ENCODE measurements around the gene CCDC68.

Gene CCDC68

GRCh38 chr18:54923339-54923956, 35.8 kb downstream of the CCDC68 start:
- no peak overlapping the region for H3K9ac ChIP-seq (ENCODE audit: low read depth, low read length)
- peaks cover 3% of the 10 kb centered on the region; the same call in 1 of the 2 replicates for H3K4me1 ChIP-seq (ENCODE audit: insufficient read depth, low read length)
- H3K36me3 ChIP-seq (ENCODE audit: insufficient read depth, low read length), result no peaks in the 10 kb centered on the region
- no peaks in the 10 kb centered on the region for H3K9me3 ChIP-seq (ENCODE audit: control insufficient read depth, insufficient read depth, low read length)

GRCh38 chr18:54919412-54919811, 39.8 kb downstream of the CCDC68 start:
- H3K9me3 ChIP-seq (ENCODE audit: control insufficient read depth, insufficient read depth, low read length), result no peaks in the 10 kb centered on the region
- no peak overlapping the region for H3K9ac ChIP-seq (ENCODE audit: low read depth, low read length)
- H3K4me1 ChIP-seq (ENCODE audit: insufficient read depth, low read length), result peaks cover 3% of the 10 kb centered on the region; the same call in 1 of the 2 replicates

GRCh38 chr18:54918060-54918459, 41.2 kb downstream of the CCDC68 start:
- H3K9ac ChIP-seq (ENCODE audit: low read depth, low read length), result no peak overlapping the region
- no peaks in the 10 kb centered on the region for H3K9me3 ChIP-seq (ENCODE audit: control insufficient read depth, insufficient read depth, low read length)
- H3K4me1 ChIP-seq (ENCODE audit: insufficient read depth, low read length), result no peaks in the 10 kb centered on the region
- H3K36me3 ChIP-seq (ENCODE audit: insufficient read depth, low read length), result no peaks in the 10 kb centered on the region

More at GRCh38 chr18:54919412-54919811, 39.8 kb downstream of the CCDC68 start:
- H3K36me3 ChIP-seq (ENCODE audit: insufficient read depth, low read length), result no peaks in the 10 kb centered on the region

- H3K9ac ChIP-seq (ENCODE audit: low read depth, low read length), result no peak overlapping the region
- H3K4me1 ChIP-seq (ENCODE audit: insufficient read depth, low read length), result no peaks in the 10 kb centered on the region
- H3K9me3 ChIP-seq (ENCODE audit: control insufficient read depth, insufficient read depth, low read length), result no peaks in the 10 kb centered on the region
- no peaks in the 10 kb centered on the region for H3K36me3 ChIP-seq (ENCODE audit: insufficient read depth, low read length)
Observed at GRCh38 chr18:54916507-54916906, 42.8 kb downstream of the CCDC68 start.

- no peaks in the 10 kb centered on the region for H3K9me3 ChIP-seq (ENCODE audit: control insufficient read depth, insufficient read depth, low read length)
- H3K4me1 ChIP-seq (ENCODE audit: insufficient read depth, low read length), result no peaks in the 10 kb centered on the region
- no peaks in the 10 kb centered on the region for H3K36me3 ChIP-seq (ENCODE audit: insufficient read depth, low read length)
- H3K9ac ChIP-seq (ENCODE audit: low read depth, low read length), result no peak overlapping the region
Observed at GRCh38 chr18:54914816-54915215, 44.4 kb downstream of the CCDC68 start.

DNA sequence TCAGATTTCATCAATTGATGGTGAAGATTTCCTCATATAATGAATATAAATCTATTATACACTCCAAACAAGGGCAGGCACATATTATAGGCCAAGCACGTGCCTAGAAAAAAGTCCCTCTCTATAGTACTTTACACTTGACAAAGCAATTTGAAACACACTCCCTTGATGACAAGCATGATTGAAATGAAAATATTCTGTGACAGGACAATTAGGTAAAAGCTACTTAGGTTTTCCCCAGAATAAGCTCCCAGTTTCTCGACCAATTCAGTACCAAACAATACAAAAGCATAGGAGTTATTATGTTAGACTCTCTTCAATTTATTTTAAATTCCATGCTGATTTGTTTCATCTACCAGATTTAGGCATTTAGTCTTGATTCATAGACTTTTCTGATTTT, 47.7 kb downstream of the CCDC68 start:
- Histone ChIP-seq H3K9me3 (ENCODE audit: control insufficient read depth, insufficient read depth, low read length) (no peaks in the 10 kb centered on the region), H3K9ac (ENCODE audit: low read depth, low read length) (no peak overlapping the region), H3K4me1 (ENCODE audit: insufficient read depth, low read length) (no peaks in the 10 kb centered on the region), H3K36me3 (ENCODE audit: insufficient read depth, low read length) (no peaks in the 10 kb centered on the region)

- H3K36me3 ChIP-seq (ENCODE audit: insufficient read depth, low read length), result no peaks in the 10 kb centered on the region
- no peaks in the 10 kb centered on the region for H3K9me3 ChIP-seq (ENCODE audit: control insufficient read depth, insufficient read depth, low read length)
- no peaks in the 10 kb centered on the region for H3K4me1 ChIP-seq (ENCODE audit: insufficient read depth, low read length)
- H3K9ac ChIP-seq (ENCODE audit: low read depth, low read length), result no peak overlapping the region
Observed at GRCh38 chr18:54910161-54910919, 48.9 kb downstream of the CCDC68 start.

DNA sequence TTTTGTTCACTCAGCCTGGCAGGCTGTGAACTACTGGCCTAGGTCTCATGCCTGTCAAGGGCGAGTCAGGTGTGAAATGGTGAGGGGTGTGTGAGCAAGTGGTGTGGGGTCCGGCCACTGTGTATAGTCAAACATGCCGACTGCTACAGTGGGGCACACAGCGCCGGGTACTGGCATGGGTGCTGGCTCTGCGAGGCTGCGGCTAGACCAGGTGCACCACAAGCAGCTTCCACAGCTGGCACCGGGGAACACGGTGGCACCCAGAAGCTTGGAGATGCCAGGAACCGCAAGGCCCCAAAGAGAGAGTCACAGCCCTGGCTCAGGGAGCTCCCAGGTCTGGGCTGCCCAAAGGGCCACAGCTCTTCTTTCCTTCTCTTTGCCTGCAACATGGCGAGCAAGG, 49.7 kb downstream of the CCDC68 start:
- H3K36me3 ChIP-seq (ENCODE audit: insufficient read depth, low read length), result no peaks in the 10 kb centered on the region
- H3K9me3 ChIP-seq (ENCODE audit: control insufficient read depth, insufficient read depth, low read length), result no peaks in the 10 kb centered on the region; the same call in 1 of the 2 replicates
- no peaks in the 10 kb centered on the region for H3K4me1 ChIP-seq (ENCODE audit: insufficient read depth, low read length)
- no peak overlapping the region for H3K9ac ChIP-seq (ENCODE audit: low read depth, low read length)

DNA sequence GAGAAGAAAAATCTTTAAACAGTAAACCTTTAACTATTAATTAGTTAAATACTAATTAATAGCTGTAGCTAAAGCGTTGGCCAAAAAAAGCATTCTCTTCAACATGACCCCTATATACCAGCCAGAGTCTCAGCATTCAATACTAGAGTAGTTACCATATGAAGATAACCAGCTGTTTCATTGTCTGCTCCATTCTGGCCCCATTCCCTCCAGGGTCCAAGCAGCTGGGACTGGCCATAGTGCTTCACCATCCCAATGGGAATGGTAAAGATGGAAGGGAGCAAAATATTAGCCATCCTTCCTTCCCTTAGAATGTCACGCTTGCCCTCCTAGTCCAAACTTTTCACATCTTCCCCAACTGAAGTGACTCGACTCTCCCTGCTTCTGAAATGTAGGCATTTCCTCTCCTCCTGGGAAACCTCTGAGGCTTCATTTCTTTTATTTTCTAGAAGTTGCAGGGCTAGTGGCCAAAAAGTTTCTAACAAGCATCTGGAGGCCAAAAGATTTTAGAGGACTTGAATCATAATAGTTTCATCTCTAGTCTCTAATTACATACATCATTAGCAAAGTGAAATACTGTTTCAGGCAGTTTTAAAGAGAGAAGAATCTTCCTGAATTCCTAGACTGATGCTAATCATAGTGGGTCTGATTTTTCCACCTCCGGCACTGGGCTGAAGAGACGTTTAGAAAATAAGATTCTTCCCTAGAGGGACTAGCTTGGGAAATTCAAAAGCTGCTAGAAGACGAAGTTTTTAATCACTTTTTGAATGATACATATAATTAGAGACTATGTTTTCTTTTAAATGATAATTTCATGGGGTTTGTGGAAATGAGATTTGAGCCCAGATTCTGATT, 52.7 kb downstream of the CCDC68 start:
- Histone ChIP-seq H3K9me3 (ENCODE audit: control insufficient read depth, insufficient read depth, low read length) (no peaks in the 10 kb centered on the region; the same call in 1 of the 2 replicates), H3K36me3 (ENCODE audit: insufficient read depth, low read length) (no peaks in the 10 kb centered on the region), H3K9ac (ENCODE audit: low read depth, low read length) (no peak overlapping the region), H3K4me1 (ENCODE audit: insufficient read depth, low read length) (peaks cover 3% of the 10 kb centered on the region; the same call in 1 of the 2 replicates)

GRCh38 chr18:54905629-54906028, 53.6 kb downstream of the CCDC68 start:
- no peak overlapping the region for H3K9ac ChIP-seq (ENCODE audit: low read depth, low read length)
- H3K36me3 ChIP-seq (ENCODE audit: insufficient read depth, low read length), result no peaks in the 10 kb centered on the region
- H3K9me3 ChIP-seq (ENCODE audit: control insufficient read depth, insufficient read depth, low read length), result no peaks in the 10 kb centered on the region; the same call in 1 of the 2 replicates
- peaks cover 3% of the 10 kb centered on the region; the same call in 1 of the 2 replicates for H3K4me1 ChIP-seq (ENCODE audit: insufficient read depth, low read length)

DNA sequence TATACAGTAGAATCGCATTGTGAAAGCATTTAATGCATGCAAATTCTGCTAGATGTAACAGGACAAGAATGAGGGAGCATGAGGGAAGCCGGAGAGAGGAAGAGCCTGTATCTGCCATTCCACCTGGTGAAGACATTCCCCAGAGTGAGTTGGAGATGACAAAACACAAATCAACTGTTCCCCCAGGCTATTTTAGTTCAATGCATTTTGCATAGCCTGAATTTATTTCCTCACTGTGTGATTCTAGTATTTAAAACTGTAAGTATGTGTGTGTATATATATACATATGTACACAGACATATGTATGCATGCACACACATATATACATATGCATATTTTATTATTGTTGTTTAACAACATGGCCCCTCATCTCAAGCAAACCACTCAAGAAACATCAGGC, 54.7 kb downstream of the CCDC68 start:
- Histone ChIP-seq H3K9me3 (ENCODE audit: control insufficient read depth, insufficient read depth, low read length) (no peaks in the 10 kb centered on the region; the same call in 1 of the 2 replicates), H3K9ac (ENCODE audit: low read depth, low read length) (no peak overlapping the region), H3K36me3 (ENCODE audit: insufficient read depth, low read length) (no peaks in the 10 kb centered on the region), H3K4me1 (ENCODE audit: insufficient read depth, low read length) (peaks cover 3% of the 10 kb centered on the region; the same call in 1 of the 2 replicates)

DNA sequence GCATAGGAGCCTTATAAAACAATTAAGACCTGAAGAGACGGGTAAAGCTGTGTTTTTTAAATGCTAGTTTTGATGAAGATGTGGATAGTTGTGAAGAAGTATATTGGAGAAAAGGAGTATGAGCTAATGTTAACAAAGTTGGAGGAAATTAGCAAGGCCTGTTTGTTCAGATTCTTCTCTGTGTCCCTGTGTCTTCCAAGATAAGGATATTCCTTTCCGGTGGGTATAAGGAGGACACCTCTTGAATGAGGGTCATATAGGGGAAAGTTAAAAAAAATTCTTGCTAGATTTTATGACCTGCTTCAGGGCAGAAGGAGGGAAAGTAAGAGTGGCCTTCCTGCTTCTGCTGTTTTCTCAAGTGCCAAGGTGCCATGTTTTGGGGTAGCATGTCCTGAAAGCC, 59.0 kb downstream of the CCDC68 start:
- Histone ChIP-seq H3K4me1 (ENCODE audit: insufficient read depth, low read length) (peaks cover 3% of the 10 kb centered on the region; the same call in 1 of the 2 replicates), H3K36me3 (ENCODE audit: insufficient read depth, low read length) (no peaks in the 10 kb centered on the region), H3K9ac (ENCODE audit: low read depth, low read length) (no peak overlapping the region), H3K9me3 (ENCODE audit: control insufficient read depth, insufficient read depth, low read length) (no peaks in the 10 kb centered on the region; the same call in 1 of the 2 replicates)

DNA sequence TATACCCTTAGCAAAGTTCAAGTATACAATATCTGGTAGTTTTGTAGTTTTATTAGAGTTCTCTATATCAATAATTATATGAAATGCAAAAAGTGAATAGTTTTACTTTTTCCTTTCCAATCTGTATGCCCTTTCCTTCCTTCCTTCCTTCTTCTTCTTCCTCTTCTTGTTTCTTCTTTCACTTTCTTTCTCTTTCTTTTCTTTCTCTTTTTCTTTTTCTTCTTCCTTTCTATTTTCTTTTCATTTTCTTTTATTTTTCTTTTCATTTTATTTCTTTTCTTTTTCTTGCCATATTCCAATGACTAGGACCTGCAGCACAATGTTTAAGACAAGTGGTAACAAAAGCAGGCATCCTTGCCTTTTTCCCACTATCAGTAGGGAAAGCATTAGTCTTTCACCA, 59.8 kb downstream of the CCDC68 start:
- Histone ChIP-seq H3K36me3 (ENCODE audit: insufficient read depth, low read length) (no peaks in the 10 kb centered on the region), H3K4me1 (ENCODE audit: insufficient read depth, low read length) (peaks cover 3% of the 10 kb centered on the region; the same call in 1 of the 2 replicates), H3K9ac (ENCODE audit: low read depth, low read length) (no peak overlapping the region), H3K9me3 (ENCODE audit: control insufficient read depth, insufficient read depth, low read length) (no peaks in the 10 kb centered on the region)

GRCh38 chr18:54888933-54889332, 70.3 kb downstream of the CCDC68 start:
- Histone ChIP-seq H3K9ac (ENCODE audit: low read depth, low read length) (no peak overlapping the region), H3K9me3 (ENCODE audit: control insufficient read depth, insufficient read depth, low read length) (no peaks in the 10 kb centered on the region), H3K4me1 (ENCODE audit: insufficient read depth, low read length) (no peaks in the 10 kb centered on the region), H3K36me3 (ENCODE audit: insufficient read depth, low read length) (no peaks in the 10 kb centered on the region)
